ENCODE data around the gene KDM4F.

GRCh38 chr11:95003716-95004115 lies 45.5 kb upstream of the KDM4F start:
- TF ChIP-seq POLR2A (IDR thresholded peaks at IDR 0.05; ENCODE audit: low read depth, low read length): no peak
- no peak for TF ChIP-seq TAF1 (IDR thresholded peaks at IDR 0.05; ENCODE audit: borderline replicate concordance, low read depth, low read length)
- TF ChIP-seq POLR2AphosphoS5 (IDR thresholded peaks at IDR 0.05; ENCODE audit: low read depth, low read length): no peak
